GM19240 (cell line): Measurements from ENCODE around the gene KCNK3.

ENCODE experiments used
- DNase-seq: peaks from one replicate; pipeline ENCODE4 v3.0.0; 2011; ENCODE audit warnings: low spot score; ENCODE audit not compliant: insufficient read length

KCNK3 gene

GRCh38 chr2:26778507-26778906 lies 86.0 kb downstream of the KCNK3 start:
- no peak for DNase-seq

GRCh38 chr2:26780203-26780760 lies 87.8 kb downstream of the KCNK3 start:
- DNase-seq: no peak
